ENCODE data around the gene HS2ST1. TPM values are rescaled to one million over a fixed set of nuclear protein-coding genes. Genes with fewer than 3 reads are reported as not detected.

HS2ST1 gene
- total RNA-seq, 1 experiment from 2014 or later = 30.1 TPM

DNA sequence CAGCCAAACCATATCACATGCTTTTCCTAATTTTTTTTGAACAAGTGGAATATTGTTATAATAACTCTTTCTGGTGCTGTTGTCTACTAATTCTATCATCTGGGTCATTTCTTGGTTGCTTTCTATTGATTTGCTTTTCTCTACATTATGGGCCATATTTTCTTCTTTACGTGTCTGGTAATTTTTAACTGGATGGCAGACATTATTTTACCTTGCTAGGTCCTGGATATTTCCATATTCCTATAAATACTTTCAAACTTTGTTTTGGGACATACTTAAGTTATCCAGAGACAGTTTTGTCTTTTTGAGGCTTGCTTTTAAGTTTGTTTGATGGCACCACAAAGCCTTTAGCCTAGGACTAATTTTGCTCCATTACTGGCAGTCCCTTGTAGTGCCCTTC lies 11.3 kb downstream of the HS2ST1 start:
- no peak overlapping the region for H3K4me2 ChIP-seq (ENCODE audit: low read length)
- POLR2A ChIA-PET = no interaction called here
- no peak overlapping the region for H2AFZ ChIP-seq (ENCODE audit: low read depth, low read length, poor library complexity, severe bottlenecking)
- H3K9ac ChIP-seq (ENCODE audit: low read length) = no peak overlapping the region
- CTCF ChIA-PET = no interaction called here
- ATAC-seq (no peak), DNase-seq (ENCODE audit: low read depth, low spot score) (no peak)
- no peak overlapping the region for H3K27ac ChIP-seq (ENCODE audit: low read depth, low read length)
- H3K36me3 ChIP-seq (ENCODE audit: control insufficient read depth in 1 of 2, insufficient read depth in 2 of 2, low read length in 2 of 2) = peaks cover 0 to 4% of the 10 kb centered on the region in 2 experiments; a peak in 1 of 4 replicates
- RAD21 ChIA-PET (ENCODE audit: low non-redundant PET in 1 of 2, low total read pairs in 2 of 2, uncharacterized antibody in 2 of 2, unreplicated experiment in 2 of 2) = no interaction called here
- H3K27me3 ChIP-seq (ENCODE audit: insufficient read depth, low read length) = no peaks in the 10 kb centered on the region
- peaks cover 4% of the 10 kb centered on the region; the same call in 1 of the 2 replicates for H4K20me1 ChIP-seq (ENCODE audit: insufficient read depth)
- peaks cover 0 to 5% of the 10 kb centered on the region in 2 experiments; a peak in 1 of 4 replicates for H3K9me3 ChIP-seq (ENCODE audit: control insufficient read depth in 1 of 2, insufficient read depth in 1 of 2, low read depth in 1 of 2, low read length in 2 of 2)
- no peak overlapping the region for H3K4me3 ChIP-seq (replicated peaks in 1 of 2; ENCODE audit: low read depth in 1 of 2, low read length in 2 of 2)
- BruUV-seq (replicated peaks) = no TSS peak
- peaks cover 64% of the 10 kb centered on the region for H3K79me2 ChIP-seq (ENCODE audit: insufficient read depth, low read length)
- no peaks in the 10 kb centered on the region for H3K9me2 ChIP-seq (ENCODE audit: insufficient read depth)
- intact Hi-C loops (cut with micrococcal nuclease) = no loop called here
- TF ChIP-seq, protein P1, sequence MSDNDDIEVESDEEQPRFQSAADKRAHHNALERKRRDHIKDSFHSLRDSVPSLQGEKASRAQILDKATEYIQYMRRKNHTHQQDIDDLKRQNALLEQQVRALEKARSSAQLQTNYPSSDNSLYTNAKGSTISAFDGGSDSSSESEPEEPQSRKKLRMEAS (IDR thresholded peaks at IDR 0.05) = no peak
- TF ChIP-seq CEBPB (IDR thresholded peaks at IDR 0.05; ENCODE audit: low read depth) = no peak
- TF ChIP-seq, protein P2, sequence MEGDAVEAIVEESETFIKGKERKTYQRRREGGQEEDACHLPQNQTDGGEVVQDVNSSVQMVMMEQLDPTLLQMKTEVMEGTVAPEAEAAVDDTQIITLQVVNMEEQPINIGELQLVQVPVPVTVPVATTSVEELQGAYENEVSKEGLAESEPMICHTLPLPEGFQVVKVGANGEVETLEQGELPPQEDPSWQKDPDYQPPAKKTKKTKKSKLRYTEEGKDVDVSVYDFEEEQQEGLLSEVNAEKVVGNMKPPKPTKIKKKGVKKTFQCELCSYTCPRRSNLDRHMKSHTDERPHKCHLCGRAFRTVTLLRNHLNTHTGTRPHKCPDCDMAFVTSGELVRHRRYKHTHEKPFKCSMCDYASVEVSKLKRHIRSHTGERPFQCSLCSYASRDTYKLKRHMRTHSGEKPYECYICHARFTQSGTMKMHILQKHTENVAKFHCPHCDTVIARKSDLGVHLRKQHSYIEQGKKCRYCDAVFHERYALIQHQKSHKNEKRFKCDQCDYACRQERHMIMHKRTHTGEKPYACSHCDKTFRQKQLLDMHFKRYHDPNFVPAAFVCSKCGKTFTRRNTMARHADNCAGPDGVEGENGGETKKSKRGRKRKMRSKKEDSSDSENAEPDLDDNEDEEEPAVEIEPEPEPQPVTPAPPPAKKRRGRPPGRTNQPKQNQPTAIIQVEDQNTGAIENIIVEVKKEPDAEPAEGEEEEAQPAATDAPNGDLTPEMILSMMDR (IDR thresholded peaks at IDR 0.05 in 2 of 3, conservative IDR thresholded peaks at IDR 0.05 in 1 of 3; ENCODE audit: borderline replicate concordance in 1 of 3, insufficient read depth in 1 of 3, low read depth in 2 of 3, low read length in 2 of 3) = no peak
- no peak for TF ChIP-seq RAD21 (IDR thresholded peaks at IDR 0.05; ENCODE audit: low read depth)
- no peak for TF ChIP-seq CBX3 (IDR thresholded peaks at IDR 0.05; ENCODE audit: low read depth)
- no peak for TF ChIP-seq SIN3A (IDR thresholded peaks at IDR 0.05; ENCODE audit: low read depth)
- H3K4me1 ChIP-seq (ENCODE audit: control insufficient read depth in 1 of 2, insufficient read depth in 2 of 2, low read length in 2 of 2) = no peaks in the 10 kb centered on the region

DNA sequence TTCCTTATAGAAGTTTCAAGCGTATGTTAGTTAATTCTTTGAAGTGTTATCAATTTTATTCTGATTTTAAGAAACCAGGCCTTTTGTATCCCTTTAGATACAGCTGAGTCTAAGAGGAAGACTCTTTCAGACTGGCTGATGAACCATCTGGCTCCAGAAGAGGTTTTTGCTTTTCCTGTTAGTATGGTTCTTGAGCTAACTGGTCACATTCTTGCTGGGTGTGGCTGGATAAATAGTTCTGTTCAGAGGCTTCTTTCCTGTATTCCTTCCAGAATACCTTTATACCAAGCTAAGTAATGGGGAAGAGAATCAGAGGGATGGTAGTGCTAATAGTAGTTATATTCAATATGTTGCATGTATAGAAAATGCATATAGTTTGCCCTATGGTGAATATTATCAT lies 12.4 kb downstream of the HS2ST1 start:
- POLR2A ChIA-PET = no interaction called here
- RAD21 ChIA-PET (ENCODE audit: low non-redundant PET in 1 of 2, low total read pairs in 2 of 2, uncharacterized antibody in 2 of 2, unreplicated experiment in 2 of 2) = no interaction called here
- peaks cover 4% of the 10 kb centered on the region; the same call in 1 of the 2 replicates for H4K20me1 ChIP-seq (ENCODE audit: insufficient read depth)
- intact Hi-C loops (cut with micrococcal nuclease) = no loop called here
- H3K9me2 ChIP-seq (ENCODE audit: insufficient read depth) = no peaks in the 10 kb centered on the region
- H3K9ac ChIP-seq (ENCODE audit: low read length) = no peak overlapping the region
- no peak overlapping the region for H3K27ac ChIP-seq (ENCODE audit: low read depth, low read length)
- H3K4me1 ChIP-seq (ENCODE audit: control insufficient read depth in 1 of 2, insufficient read depth in 2 of 2, low read length in 2 of 2) = no peaks in the 10 kb centered on the region
- H3K27me3 ChIP-seq (ENCODE audit: insufficient read depth, low read length) = no peaks in the 10 kb centered on the region
- no peak overlapping the region for H3K4me2 ChIP-seq (ENCODE audit: low read length)
- H3K79me2 ChIP-seq (ENCODE audit: insufficient read depth, low read length) = peaks cover 67% of the 10 kb centered on the region
- H3K4me3 ChIP-seq (replicated peaks in 1 of 2; ENCODE audit: low read depth in 1 of 2, low read length in 2 of 2) = no peak overlapping the region
- no peak overlapping the region for H2AFZ ChIP-seq (ENCODE audit: low read depth, low read length, poor library complexity, severe bottlenecking)
- CTCF ChIA-PET = no interaction called here
- BruUV-seq (replicated peaks) = no TSS peak
- H3K36me3 ChIP-seq (ENCODE audit: control insufficient read depth in 1 of 2, insufficient read depth in 2 of 2, low read length in 2 of 2) = peaks cover 0 to 1% of the 10 kb centered on the region in 2 experiments; a peak in 1 of 4 replicates
- ATAC-seq (no peak), DNase-seq (ENCODE audit: low read depth, low spot score) (no peak)
- peaks cover 0 to 5% of the 10 kb centered on the region in 2 experiments; a peak in 1 of 4 replicates for H3K9me3 ChIP-seq (ENCODE audit: control insufficient read depth in 1 of 2, insufficient read depth in 1 of 2, low read depth in 1 of 2, low read length in 2 of 2)
- TF ChIP-seq JUND (IDR thresholded peaks at IDR 0.05) (no peak), POLR2AphosphoS5 (IDR thresholded peaks at IDR 0.05; ENCODE audit: low read depth, low read length) (no peak), CEBPB (IDR thresholded peaks at IDR 0.05; ENCODE audit: low read depth) (no peak), EZH2 (IDR thresholded peaks at IDR 0.05) (no peak), CBX3 (IDR thresholded peaks at IDR 0.05; ENCODE audit: low read depth) (no peak), POLR2A (IDR thresholded peaks at IDR 0.05; ENCODE audit: borderline replicate concordance, extremely low read depth, insufficient read depth, insufficient read length) (no peak), ZFX (IDR thresholded peaks at IDR 0.05) (no peak), FOSL1 (IDR thresholded peaks at IDR 0.05; ENCODE audit: low read depth) (no peak)
- TF ChIP-seq, protein P3, sequence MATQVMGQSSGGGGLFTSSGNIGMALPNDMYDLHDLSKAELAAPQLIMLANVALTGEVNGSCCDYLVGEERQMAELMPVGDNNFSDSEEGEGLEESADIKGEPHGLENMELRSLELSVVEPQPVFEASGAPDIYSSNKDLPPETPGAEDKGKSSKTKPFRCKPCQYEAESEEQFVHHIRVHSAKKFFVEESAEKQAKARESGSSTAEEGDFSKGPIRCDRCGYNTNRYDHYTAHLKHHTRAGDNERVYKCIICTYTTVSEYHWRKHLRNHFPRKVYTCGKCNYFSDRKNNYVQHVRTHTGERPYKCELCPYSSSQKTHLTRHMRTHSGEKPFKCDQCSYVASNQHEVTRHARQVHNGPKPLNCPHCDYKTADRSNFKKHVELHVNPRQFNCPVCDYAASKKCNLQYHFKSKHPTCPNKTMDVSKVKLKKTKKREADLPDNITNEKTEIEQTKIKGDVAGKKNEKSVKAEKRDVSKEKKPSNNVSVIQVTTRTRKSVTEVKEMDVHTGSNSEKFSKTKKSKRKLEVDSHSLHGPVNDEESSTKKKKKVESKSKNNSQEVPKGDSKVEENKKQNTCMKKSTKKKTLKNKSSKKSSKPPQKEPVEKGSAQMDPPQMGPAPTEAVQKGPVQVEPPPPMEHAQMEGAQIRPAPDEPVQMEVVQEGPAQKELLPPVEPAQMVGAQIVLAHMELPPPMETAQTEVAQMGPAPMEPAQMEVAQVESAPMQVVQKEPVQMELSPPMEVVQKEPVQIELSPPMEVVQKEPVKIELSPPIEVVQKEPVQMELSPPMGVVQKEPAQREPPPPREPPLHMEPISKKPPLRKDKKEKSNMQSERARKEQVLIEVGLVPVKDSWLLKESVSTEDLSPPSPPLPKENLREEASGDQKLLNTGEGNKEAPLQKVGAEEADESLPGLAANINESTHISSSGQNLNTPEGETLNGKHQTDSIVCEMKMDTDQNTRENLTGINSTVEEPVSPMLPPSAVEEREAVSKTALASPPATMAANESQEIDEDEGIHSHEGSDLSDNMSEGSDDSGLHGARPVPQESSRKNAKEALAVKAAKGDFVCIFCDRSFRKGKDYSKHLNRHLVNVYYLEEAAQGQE (IDR thresholded peaks at IDR 0.05; ENCODE audit: low read depth) = no peak
- TF ChIP-seq, protein P4, sequence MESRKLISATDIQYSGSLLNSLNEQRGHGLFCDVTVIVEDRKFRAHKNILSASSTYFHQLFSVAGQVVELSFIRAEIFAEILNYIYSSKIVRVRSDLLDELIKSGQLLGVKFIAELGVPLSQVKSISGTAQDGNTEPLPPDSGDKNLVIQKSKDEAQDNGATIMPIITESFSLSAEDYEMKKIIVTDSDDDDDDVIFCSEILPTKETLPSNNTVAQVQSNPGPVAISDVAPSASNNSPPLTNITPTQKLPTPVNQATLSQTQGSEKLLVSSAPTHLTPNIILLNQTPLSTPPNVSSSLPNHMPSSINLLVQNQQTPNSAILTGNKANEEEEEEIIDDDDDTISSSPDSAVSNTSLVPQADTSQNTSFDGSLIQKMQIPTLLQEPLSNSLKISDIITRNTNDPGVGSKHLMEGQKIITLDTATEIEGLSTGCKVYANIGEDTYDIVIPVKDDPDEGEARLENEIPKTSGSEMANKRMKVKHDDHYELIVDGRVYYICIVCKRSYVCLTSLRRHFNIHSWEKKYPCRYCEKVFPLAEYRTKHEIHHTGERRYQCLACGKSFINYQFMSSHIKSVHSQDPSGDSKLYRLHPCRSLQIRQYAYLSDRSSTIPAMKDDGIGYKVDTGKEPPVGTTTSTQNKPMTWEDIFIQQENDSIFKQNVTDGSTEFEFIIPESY (IDR thresholded peaks at IDR 0.05; ENCODE audit: extremely low read depth, insufficient replicate concordance, low read length) = no peak

Measured in HCT116 (cell line).